Panc1 (cell line): ENCODE results near the gene BAIAP2L2. TPM values are rescaled to one million over a fixed set of nuclear protein-coding genes. Genes with fewer than 3 reads are reported as not detected.

Experiments used
- ATAC-seq: fragments of 200-7000 bp; cut with Tn5 transposase; 2 replicates; pipeline ENCODE4 v1.9.1; 2020; ENCODE audit warnings: mild to moderate bottlenecking, moderate library complexity
- BruUV-seq: library from RNA; stranded (reverse); fragments of 400-500 nt; replicated peaks from 2 replicates; lab custom pipeline; 2021; lab: Mats Ljungman, UMichigan
- CTCF ChIA-PET: fragments of 300-600 bp; sonication (Branson Sonifier 250); formaldehyde crosslinking; loops from one replicate; lab custom pipeline; 2022; ENCODE audit warnings: antibody characterized with exemption; lab: Charles Lee
- POLR2A ChIA-PET: fragments of 300-600 bp; sonication (Branson Sonifier 250); formaldehyde crosslinking; loops from one replicate; lab custom pipeline; 2022; ENCODE audit warnings: antibody characterized with exemption; lab: Charles Lee
- DNase-seq: peaks from one replicate; pipeline ENCODE4 v3.0.0-alpha.2; 2010; ENCODE audit warnings: low read depth, low spot score
- H3K27ac ChIP-seq: 2 replicates; pipeline ENCODE4 v1.5.1; 2011; ENCODE audit warnings: mild to moderate bottlenecking, low read length, inconsistent platforms
- H3K27me3 ChIP-seq: fragments of 200-500 bp; sonication (Bioruptor generic); 2 replicates; pipeline ENCODE4 v1.6.0; 2014; ENCODE audit warnings: low read length, inconsistent platforms; ENCODE audit not compliant: control insufficient read depth, insufficient read depth
- H3K36me3 ChIP-seq: fragments of 200-500 bp; sonication (Bioruptor generic); 2 replicates; pipeline ENCODE4 v1.5.1; 2014; ENCODE audit warnings: inconsistent platforms, mild to moderate bottlenecking, low read length, moderate library complexity; ENCODE audit not compliant: control insufficient read depth, insufficient read depth
- H3K4me1 ChIP-seq: 2 replicates; pipeline ENCODE4 v1.5.1; 2011; ENCODE audit warnings: inconsistent platforms, mild to moderate bottlenecking, low read length, moderate library complexity; ENCODE audit not compliant: control insufficient read depth, insufficient read depth
- H3K4me3 ChIP-seq, 2 experiments: 2 replicates each; pipeline ENCODE4 v1.5.1; 2011 to 2012; ENCODE audit warnings: low read depth in 2 of 2, low read length in 2 of 2, mild to moderate bottlenecking in 2 of 2, inconsistent platforms in 1 of 2, moderate library complexity in 1 of 2
- H3K9me3 ChIP-seq: fragments of 200-500 bp; sonication (Bioruptor generic); 2 replicates; pipeline ENCODE4 v1.5.1; 2014; ENCODE audit warnings: low read depth, mild to moderate bottlenecking, inconsistent platforms, low read length, moderate library complexity; ENCODE audit not compliant: control insufficient read depth, insufficient read depth
- CTCF ChIP-seq: fragments of 450-650 bp; IDR thresholded peaks from 2 replicates; pipeline ENCODE4 v1.5.1; 2017; ENCODE audit warnings: mild to moderate bottlenecking
- POLR2AphosphoS5 ChIP-seq: IDR thresholded peaks from 2 replicates; pipeline ENCODE4 v1.6.1; 2012; ENCODE audit warnings: mild to moderate bottlenecking, low read depth, low read length, moderate library complexity
- REST ChIP-seq, 2 experiments: IDR thresholded peaks; 2 replicates each; pipeline ENCODE4 v1.6.1; 2011 to 2012; ENCODE audit warnings: low read depth in 2 of 2, control low read depth in 1 of 2, low read length in 1 of 2, mild to moderate bottlenecking in 1 of 2, moderate library complexity in 1 of 2; ENCODE audit not compliant: insufficient read depth in 1 of 2
- SIN3A ChIP-seq: IDR thresholded peaks from 2 replicates; pipeline ENCODE4 v1.6.1; 2012; ENCODE audit warnings: low read depth, mild to moderate bottlenecking, low read length, moderate library complexity, borderline replicate concordance; ENCODE audit not compliant: insufficient read depth
- TCF7L2 ChIP-seq: IDR thresholded peaks from 2 replicates; pipeline ENCODE4 v1.6.1; 2011; ENCODE audit warnings: mild to moderate bottlenecking, low read depth, low read length, inconsistent platforms
- in situ Hi-C: cut with HindIII; loops from 2 replicates; pipeline ENCODE4 v1.10.0; 2016; ENCODE audit warnings: low sequenced_read_pairs, low pct_unique_long_range_greater_than_20kb
- intact Hi-C: fragments of 100-400 bp; cut with micrococcal nuclease; formaldehyde crosslinking; loops from one replicate; pipeline ENCODE4 v1.10.0; 2022; ENCODE audit not compliant: unreplicated experiment
- total RNA-seq: library from RNA; stranded (reverse); gene quantifications from one replicate; pipeline ENCODE4 v1.2.1, GENCODE V29; 2021; ENCODE audit not compliant: unreplicated experiment

The BAIAP2L2 gene
- total RNA-seq, 1 experiment from 2014 or later, result 0.18 TPM

GRCh38 chr22:38035530-38035885 lies 75.0 kb downstream of the BAIAP2L2 start:
- intact Hi-C loops (no loop called here), in situ Hi-C loops (no loop called here)
- Histone ChIP-seq H3K27me3 (no peaks in the 10 kb centered on the region), H3K27ac (no peak overlapping the region), H3K4me1 (peaks cover 13% of the 10 kb centered on the region), H3K9me3 (no peaks in the 10 kb centered on the region), H3K4me3 (no peak overlapping the region), H3K36me3 (no peaks in the 10 kb centered on the region)
- ATAC-seq (no peak), DNase-seq (no peak)
- CTCF ChIA-PET, result no interaction called here
- no TSS peak for BruUV-seq
- POLR2A ChIA-PET, result no interaction called here
- no peak for TF ChIP-seq POLR2AphosphoS5
- TF ChIP-seq CTCF, result no peak
- no peak for TF ChIP-seq TCF7L2
- TF ChIP-seq REST (IDR thresholded peaks at IDR 0.05; ENCODE audit: insufficient read depth in 1 of 2, low read depth in 2 of 2, low read length in 1 of 2), result no peak
- TF ChIP-seq SIN3A, result no peak

Other genes starting within 250 kb of the BAIAP2L2 start
- gene MICALL1, start 204.4 kb downstream of the BAIAP2L2 start, total RNA-seq, result 34.5 TPM
- gene C22orf23, start 157.1 kb downstream of the BAIAP2L2 start, total RNA-seq, result 0.49 TPM
- 89.7 TPM for gene POLR2F, start 157.0 kb downstream of the BAIAP2L2 start, total RNA-seq
- gene SOX10, start 126.1 kb downstream of the BAIAP2L2 start, total RNA-seq, result not detected
- 21.3 TPM for gene PICK1, start 53.3 kb downstream of the BAIAP2L2 start, total RNA-seq
- not detected for gene SLC16A8, start 26.5 kb downstream of the BAIAP2L2 start, total RNA-seq
- 16.2 TPM for gene PLA2G6, start 71.1 kb upstream of the BAIAP2L2 start, total RNA-seq
- 6.4 TPM for gene MAFF, start 91.3 kb upstream of the BAIAP2L2 start, total RNA-seq
- 54.2 TPM for gene TMEM184B, start 162.3 kb upstream of the BAIAP2L2 start, total RNA-seq
- gene CSNK1E, start 206.7 kb upstream of the BAIAP2L2 start, total RNA-seq, result 115 TPM